NB4 (cell line): ENCODE results near the gene SNRK.

Experiments
- POLR2A ChIP-seq: IDR thresholded peaks from 2 replicates; pipeline ENCODE4 v1.6.1; 2011; ENCODE audit warnings: mild to moderate bottlenecking; ENCODE audit not compliant: insufficient read length; ENCODE audit errors: extremely low read depth
- TF ChIP-seq, protein P1 (sequence below): IDR thresholded peaks from one replicate; pipeline ENCODE4 v1.5.1; 2012; ENCODE audit warnings: low read depth, low read length
- TF ChIP-seq, protein P2 (sequence below): IDR thresholded peaks from 2 replicates; pipeline ENCODE4 v1.6.1; 2011; ENCODE audit warnings: low read depth, low read length

DNA sequence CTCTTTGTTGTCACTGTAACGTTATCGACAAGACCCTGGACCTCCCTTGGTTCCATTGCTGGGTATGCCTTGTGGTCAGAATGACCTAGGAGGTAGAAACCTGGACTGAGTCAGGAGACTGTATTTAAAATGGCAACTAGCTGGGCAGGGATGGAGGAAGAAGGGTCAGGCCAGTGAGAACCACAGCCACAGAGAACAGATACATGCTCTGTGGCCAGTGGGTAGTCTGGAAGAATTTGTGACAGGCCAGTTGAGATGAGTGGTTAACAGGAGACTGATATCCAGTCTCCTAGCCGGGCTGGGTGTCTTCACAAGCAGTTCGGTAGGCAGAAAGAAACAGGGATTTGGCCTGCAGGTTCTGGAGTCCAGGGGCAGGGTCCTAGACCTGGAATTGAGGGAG lies 58.9 kb downstream of the SNRK start:
- TF ChIP-seq, protein P1, sequence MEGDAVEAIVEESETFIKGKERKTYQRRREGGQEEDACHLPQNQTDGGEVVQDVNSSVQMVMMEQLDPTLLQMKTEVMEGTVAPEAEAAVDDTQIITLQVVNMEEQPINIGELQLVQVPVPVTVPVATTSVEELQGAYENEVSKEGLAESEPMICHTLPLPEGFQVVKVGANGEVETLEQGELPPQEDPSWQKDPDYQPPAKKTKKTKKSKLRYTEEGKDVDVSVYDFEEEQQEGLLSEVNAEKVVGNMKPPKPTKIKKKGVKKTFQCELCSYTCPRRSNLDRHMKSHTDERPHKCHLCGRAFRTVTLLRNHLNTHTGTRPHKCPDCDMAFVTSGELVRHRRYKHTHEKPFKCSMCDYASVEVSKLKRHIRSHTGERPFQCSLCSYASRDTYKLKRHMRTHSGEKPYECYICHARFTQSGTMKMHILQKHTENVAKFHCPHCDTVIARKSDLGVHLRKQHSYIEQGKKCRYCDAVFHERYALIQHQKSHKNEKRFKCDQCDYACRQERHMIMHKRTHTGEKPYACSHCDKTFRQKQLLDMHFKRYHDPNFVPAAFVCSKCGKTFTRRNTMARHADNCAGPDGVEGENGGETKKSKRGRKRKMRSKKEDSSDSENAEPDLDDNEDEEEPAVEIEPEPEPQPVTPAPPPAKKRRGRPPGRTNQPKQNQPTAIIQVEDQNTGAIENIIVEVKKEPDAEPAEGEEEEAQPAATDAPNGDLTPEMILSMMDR = no peak
- no peak for TF ChIP-seq POLR2A
- TF ChIP-seq, protein P2, sequence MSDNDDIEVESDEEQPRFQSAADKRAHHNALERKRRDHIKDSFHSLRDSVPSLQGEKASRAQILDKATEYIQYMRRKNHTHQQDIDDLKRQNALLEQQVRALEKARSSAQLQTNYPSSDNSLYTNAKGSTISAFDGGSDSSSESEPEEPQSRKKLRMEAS = no peak
